ENCODE data around the gene SCNN1A. TPM values are rescaled to one million over a fixed set of nuclear protein-coding genes. Genes with fewer than 3 reads are reported as not detected.

The SCNN1A gene
- total RNA-seq, 1 donor from 2014 or later, result 11.1 TPM

- TF ChIP-seq, protein P1, sequence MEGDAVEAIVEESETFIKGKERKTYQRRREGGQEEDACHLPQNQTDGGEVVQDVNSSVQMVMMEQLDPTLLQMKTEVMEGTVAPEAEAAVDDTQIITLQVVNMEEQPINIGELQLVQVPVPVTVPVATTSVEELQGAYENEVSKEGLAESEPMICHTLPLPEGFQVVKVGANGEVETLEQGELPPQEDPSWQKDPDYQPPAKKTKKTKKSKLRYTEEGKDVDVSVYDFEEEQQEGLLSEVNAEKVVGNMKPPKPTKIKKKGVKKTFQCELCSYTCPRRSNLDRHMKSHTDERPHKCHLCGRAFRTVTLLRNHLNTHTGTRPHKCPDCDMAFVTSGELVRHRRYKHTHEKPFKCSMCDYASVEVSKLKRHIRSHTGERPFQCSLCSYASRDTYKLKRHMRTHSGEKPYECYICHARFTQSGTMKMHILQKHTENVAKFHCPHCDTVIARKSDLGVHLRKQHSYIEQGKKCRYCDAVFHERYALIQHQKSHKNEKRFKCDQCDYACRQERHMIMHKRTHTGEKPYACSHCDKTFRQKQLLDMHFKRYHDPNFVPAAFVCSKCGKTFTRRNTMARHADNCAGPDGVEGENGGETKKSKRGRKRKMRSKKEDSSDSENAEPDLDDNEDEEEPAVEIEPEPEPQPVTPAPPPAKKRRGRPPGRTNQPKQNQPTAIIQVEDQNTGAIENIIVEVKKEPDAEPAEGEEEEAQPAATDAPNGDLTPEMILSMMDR (IDR thresholded peaks at IDR 0.05; ENCODE audit: insufficient read depth, low read length, poor library complexity, severe bottlenecking), result no peak
- H3K4me3 ChIP-seq (ENCODE audit: low read depth, low read length), result peak overlapping the region; percentile 45
- no peaks in the 10 kb centered on the region for H3K36me3 ChIP-seq (ENCODE audit: control insufficient read depth, insufficient read depth, low read length)
- H3K27me3 ChIP-seq (ENCODE audit: control insufficient read depth, insufficient read depth, low read length), result no peaks in the 10 kb centered on the region
- DNase-seq (ENCODE audit: low read depth), result no peak
Measured at GRCh38 chr12:6373022-6373787, 2.2 kb downstream of the SCNN1A start.

DNA sequence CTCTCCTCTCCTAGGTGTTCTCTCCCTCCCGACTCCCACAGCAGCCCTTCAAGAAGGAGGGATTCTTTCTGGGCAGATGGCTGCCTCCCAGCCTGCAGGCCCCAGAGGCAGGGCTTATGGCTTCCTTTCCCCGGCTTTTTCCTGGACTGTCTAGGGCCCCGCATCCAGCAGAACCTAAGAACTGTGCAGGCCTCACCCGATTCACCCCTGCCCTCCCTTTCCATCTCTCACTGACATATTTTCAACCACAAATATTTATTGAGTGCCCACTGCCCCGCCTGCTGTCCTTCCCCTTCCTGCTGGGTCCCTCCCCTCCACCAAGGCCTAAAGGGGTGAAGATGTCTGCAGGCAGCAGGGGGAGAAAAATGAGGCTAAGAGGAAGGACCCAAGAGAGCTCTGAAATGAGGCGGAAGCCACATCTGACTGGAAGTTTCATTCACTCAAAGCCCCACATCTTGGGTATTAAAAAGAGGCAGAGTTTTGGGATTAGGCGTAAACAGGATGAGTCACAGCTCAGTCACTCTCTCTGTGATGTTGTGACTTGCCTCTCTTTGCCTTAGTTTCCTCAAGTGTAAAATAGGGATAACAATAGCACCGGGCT, 2.9 kb downstream of the SCNN1A start:
- TF ChIP-seq, protein P1 (IDR thresholded peaks at IDR 0.05; ENCODE audit: insufficient read depth, low read length, poor library complexity, severe bottlenecking), result no peak
- DNase-seq (ENCODE audit: low read depth), result peak; percentile 52
- no peaks in the 10 kb centered on the region for H3K36me3 ChIP-seq (ENCODE audit: control insufficient read depth, insufficient read depth, low read length)
- H3K27me3 ChIP-seq (ENCODE audit: control insufficient read depth, insufficient read depth, low read length), result no peaks in the 10 kb centered on the region
- peak overlapping the region; percentile 45 for H3K4me3 ChIP-seq (ENCODE audit: low read depth, low read length)

- Histone ChIP-seq H3K4me3 (ENCODE audit: low read depth, low read length) (no peak overlapping the region), H3K27me3 (ENCODE audit: control insufficient read depth, insufficient read depth, low read length) (no peaks in the 10 kb centered on the region), H3K36me3 (ENCODE audit: control insufficient read depth, insufficient read depth, low read length) (no peaks in the 10 kb centered on the region)
- TF ChIP-seq, protein P1 (IDR thresholded peaks at IDR 0.05; ENCODE audit: insufficient read depth, low read length, poor library complexity, severe bottlenecking), result peak; percentile 59
- peak; percentile 98 for DNase-seq (ENCODE audit: low read depth)
Measured at GRCh38 chr12:6370994-6371754, 4.2 kb downstream of the SCNN1A start.

GRCh38 chr12:6370576-6370935, 4.8 kb downstream of the SCNN1A start:
- Histone ChIP-seq H3K27me3 (ENCODE audit: control insufficient read depth, insufficient read depth, low read length) (no peaks in the 10 kb centered on the region), H3K4me3 (ENCODE audit: low read depth, low read length) (no peak overlapping the region), H3K36me3 (ENCODE audit: control insufficient read depth, insufficient read depth, low read length) (no peaks in the 10 kb centered on the region)
- TF ChIP-seq, protein P1 (IDR thresholded peaks at IDR 0.05; ENCODE audit: insufficient read depth, low read length, poor library complexity, severe bottlenecking), result no peak
- DNase-seq (ENCODE audit: low read depth), result no peak

- Histone ChIP-seq H3K27me3 (ENCODE audit: control insufficient read depth, insufficient read depth, low read length) (no peaks in the 10 kb centered on the region), H3K4me3 (ENCODE audit: low read depth, low read length) (no peak overlapping the region), H3K36me3 (ENCODE audit: control insufficient read depth, insufficient read depth, low read length) (no peaks in the 10 kb centered on the region)
- TF ChIP-seq, protein P1 (IDR thresholded peaks at IDR 0.05; ENCODE audit: insufficient read depth, low read length, poor library complexity, severe bottlenecking), result no peak
- no peak for DNase-seq (ENCODE audit: low read depth)
Measured at GRCh38 chr12:6369916-6370575, 5.3 kb downstream of the SCNN1A start.
